ENCODE measurements around the gene DEPDC5.

DNA sequence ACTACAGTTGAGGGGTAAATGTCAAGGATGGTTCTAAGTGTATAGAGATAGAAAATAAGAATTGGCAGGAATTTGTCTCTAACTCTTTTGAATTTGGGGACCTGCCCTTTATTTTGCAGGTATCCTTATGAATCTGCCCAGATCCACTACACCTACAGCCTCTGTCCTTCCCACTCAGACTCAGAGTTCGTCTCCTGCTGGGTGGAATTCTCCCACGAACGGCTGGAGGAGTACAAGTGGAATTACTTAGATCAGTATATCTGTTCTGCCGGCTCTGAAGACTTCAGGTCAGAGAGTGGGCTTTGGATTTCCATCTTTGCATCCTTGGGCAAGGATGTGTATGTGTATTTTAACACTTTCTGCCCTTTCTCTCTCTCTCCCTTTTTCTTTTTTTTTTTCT is 89.7 kb downstream of the DEPDC5 start:
- TF ChIP-seq ZNF384 (IDR thresholded peaks at IDR 0.05), result no peak
- TF ChIP-seq, protein P1, sequence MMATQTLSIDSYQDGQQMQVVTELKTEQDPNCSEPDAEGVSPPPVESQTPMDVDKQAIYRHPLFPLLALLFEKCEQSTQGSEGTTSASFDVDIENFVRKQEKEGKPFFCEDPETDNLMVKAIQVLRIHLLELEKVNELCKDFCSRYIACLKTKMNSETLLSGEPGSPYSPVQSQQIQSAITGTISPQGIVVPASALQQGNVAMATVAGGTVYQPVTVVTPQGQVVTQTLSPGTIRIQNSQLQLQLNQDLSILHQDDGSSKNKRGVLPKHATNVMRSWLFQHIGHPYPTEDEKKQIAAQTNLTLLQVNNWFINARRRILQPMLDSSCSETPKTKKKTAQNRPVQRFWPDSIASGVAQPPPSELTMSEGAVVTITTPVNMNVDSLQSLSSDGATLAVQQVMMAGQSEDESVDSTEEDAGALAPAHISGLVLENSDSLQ (IDR thresholded peaks at IDR 0.05), result no peak
- TF ChIP-seq TARDBP (IDR thresholded peaks at IDR 0.05), result no peak
- TF ChIP-seq FOXM1 (IDR thresholded peaks at IDR 0.05; ENCODE audit: borderline replicate concordance), result no peak
- TF ChIP-seq ARNT (IDR thresholded peaks at IDR 0.05), result no peak

Measured in HEK293T (cell line).